Smooth muscle cell of the brain vasculature (primary cell): ENCODE results near the gene ACER3.

ENCODE experiments used
- DNase-seq: peaks from one replicate; pipeline ENCODE4 v3.0.0-alpha.2; 2012; ENCODE audit warnings: low read depth, low spot score

ACER3 gene

DNA sequence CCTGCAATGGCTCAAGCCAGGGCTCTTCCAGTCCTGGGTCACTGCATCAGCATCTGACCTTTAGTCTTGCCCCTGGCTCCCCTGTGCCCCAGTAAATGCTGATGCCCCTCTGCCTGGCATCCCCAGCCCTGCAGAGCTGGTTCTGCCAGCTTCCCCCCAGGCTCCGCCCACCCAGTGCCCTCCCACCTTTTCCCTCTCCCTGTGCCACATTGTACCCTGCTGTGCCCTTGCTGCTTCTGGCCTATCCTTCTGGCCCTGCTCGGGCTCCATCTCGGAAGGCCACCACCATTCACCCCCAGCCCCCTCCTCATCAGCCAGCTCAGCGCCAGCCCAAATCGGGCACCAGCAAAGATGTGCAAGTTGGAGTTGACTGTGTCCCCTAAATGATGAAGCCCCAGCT lies 213.5 kb downstream of the ACER3 start:
- DNase-seq: no peak

DNA sequence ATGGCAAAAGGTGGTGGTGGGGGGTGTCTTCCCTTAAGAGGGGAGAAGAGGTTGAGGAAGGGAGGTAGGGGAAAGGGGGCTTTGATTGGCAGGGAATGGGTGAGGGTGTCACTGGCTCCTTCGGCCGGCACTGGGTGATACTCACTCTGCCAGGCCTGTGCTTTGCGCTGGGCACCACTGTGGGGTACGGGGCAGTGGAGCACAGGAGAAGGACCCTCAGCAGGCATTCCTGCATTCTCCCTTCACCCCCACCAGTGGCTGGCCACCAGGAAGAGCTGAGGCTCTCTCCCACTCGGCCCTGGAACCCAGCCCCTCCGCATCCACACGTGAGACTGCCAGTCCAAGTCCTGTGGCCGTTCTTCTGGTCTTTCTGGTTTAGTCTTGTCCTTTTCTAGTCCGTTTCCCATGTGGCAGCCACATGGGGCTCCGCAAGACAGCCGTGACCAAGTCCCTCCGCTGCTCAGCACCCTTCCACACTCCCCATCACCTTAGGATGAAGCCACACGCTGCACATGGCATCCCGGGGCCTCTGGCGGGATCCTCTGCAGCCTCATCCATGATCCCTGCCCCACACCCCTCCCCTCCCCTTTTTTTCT lies 214.0 kb downstream of the ACER3 start:
- no peak for DNase-seq

DNA sequence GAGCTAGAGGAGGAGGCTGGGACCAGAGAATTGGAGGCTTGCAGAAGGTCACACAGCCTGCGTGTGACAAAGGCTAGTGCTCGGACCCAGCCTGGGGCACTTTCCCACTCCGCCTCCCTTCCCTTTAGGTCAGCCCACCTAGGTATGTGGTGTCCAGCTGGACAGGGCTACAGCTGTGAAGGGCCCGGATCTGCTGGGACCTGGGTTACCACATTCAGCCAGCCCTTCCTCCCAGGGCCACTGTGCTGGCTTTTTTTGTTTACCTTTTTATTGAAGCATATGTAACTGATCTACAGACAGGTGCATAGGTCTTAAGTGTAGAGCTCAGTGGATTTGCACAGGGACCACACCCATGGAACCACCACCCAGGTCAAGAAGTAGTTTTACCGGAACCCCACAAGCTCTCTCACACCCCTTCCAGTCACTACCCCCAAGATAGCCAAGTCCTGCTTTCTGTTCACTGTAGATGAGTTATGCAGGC lies 214.7 kb downstream of the ACER3 start:
- DNase-seq: no peak
